HepG2 (cell line): ENCODE data around the gene CROCC. TPM values are rescaled to one million over a fixed set of nuclear protein-coding genes. Genes with fewer than 3 reads are reported as not detected.

Experiments
- ATF1 ChIP-seq: IDR thresholded peaks from 2 replicates; pipeline ENCODE4 v1.6.1; 2016; ENCODE audit warnings: mild to moderate bottlenecking, control low read depth
- BHLHE40 ChIP-seq: IDR thresholded peaks from 2 replicates; pipeline ENCODE4 v1.6.1; 2011; ENCODE audit warnings: low read length, improper control_type of control experiment
- E2F2 ChIP-seq: sonication (generic); formaldehyde crosslinking; IDR thresholded peaks from 2 replicates; pipeline ENCODE4 v1.4.0; 2020; ENCODE audit warnings: missing genetic modification reagents, borderline replicate concordance
- FOXC1 ChIP-seq: sonication (generic); formaldehyde crosslinking; IDR thresholded peaks from 2 replicates; pipeline ENCODE4 v1.8.0; 2022; ENCODE audit warnings: mild to moderate bottlenecking, missing genetic modification reagents, borderline replicate concordance
- GATAD1 ChIP-seq: IDR thresholded peaks from 2 replicates; pipeline ENCODE4 v1.6.1; 2016; ENCODE audit warnings: missing genetic modification reagents, missing compliant biosample characterization
- HNF1A ChIP-seq, 2 experiments: sonication (generic) in 1 of 2; formaldehyde crosslinking in 1 of 2; IDR thresholded peaks; 2 replicates each; pipeline versions ENCODE4 v1.4.0 to v1.6.1; 2016 to 2020; ENCODE audit warnings: borderline replicate concordance in 1 of 2, low read depth in 1 of 2, mild to moderate bottlenecking in 1 of 2, missing genetic modification reagents in 1 of 2
- KLF12 ChIP-seq: sonication (generic); formaldehyde crosslinking; IDR thresholded peaks from 2 replicates; pipeline ENCODE4 v1.4.0; 2020; ENCODE audit warnings: missing genetic modification reagents, borderline replicate concordance
- NONO ChIP-seq, 2 experiments: fragments of 450-650 bp in 1 of 2; sonication (generic) in 1 of 2; formaldehyde crosslinking in 1 of 2; IDR thresholded peaks in 1 of 2; conservative IDR thresholded peaks in 1 of 2; 2 replicates each; pipeline versions ENCODE4 v1.6.1 to v1.8.0; 2017 to 2022; ENCODE audit warnings: mild to moderate bottlenecking in 1 of 2, missing genetic modification reagents in 1 of 2, moderate library complexity in 1 of 2
- PHF5A ChIP-seq: IDR thresholded peaks from one replicate; pipeline ENCODE4 v1.6.1; 2018; ENCODE audit warnings: low read depth, missing genetic modification reagents; ENCODE audit not compliant: unreplicated experiment
- SOX6 ChIP-seq, 2 experiments: fragments of 450-650 bp in 1 of 2; sonication (generic) in 1 of 2; formaldehyde crosslinking in 1 of 2; IDR thresholded peaks; 2 replicates each; pipeline versions ENCODE4 v1.4.0 to v1.6.1; 2017 to 2020; ENCODE audit warnings: antibody characterized with exemption in 1 of 2, mild to moderate bottlenecking in 1 of 2, missing genetic modification reagents in 1 of 2
- SP2 ChIP-seq: sonication (generic); formaldehyde crosslinking; IDR thresholded peaks from 2 replicates; pipeline ENCODE4 v1.5.1; 2020; ENCODE audit warnings: mild to moderate bottlenecking, missing genetic modification reagents
- SPEN ChIP-seq: sonication (generic); formaldehyde crosslinking; IDR thresholded peaks from 2 replicates; pipeline ENCODE4 v1.5.1; 2020; ENCODE audit warnings: low read depth, mild to moderate bottlenecking, missing genetic modification reagents
- SRY ChIP-seq: sonication (generic); formaldehyde crosslinking; IDR thresholded peaks from 2 replicates; pipeline ENCODE4 v1.8.0; 2022; ENCODE audit warnings: mild to moderate bottlenecking, missing genetic modification reagents
- YY1 ChIP-seq: IDR thresholded peaks from 2 replicates; pipeline ENCODE4 v1.6.1; 2011; ENCODE audit warnings: low read length, low read depth, moderate library complexity, mild to moderate bottlenecking; ENCODE audit not compliant: insufficient read depth, insufficient replicate concordance
- ZBTB37 ChIP-seq: sonication (generic); formaldehyde crosslinking; IDR thresholded peaks from 2 replicates; pipeline ENCODE4 v1.4.0; 2020; ENCODE audit warnings: mild to moderate bottlenecking, missing genetic modification reagents
- ZBTB7A ChIP-seq: sonication (generic); formaldehyde crosslinking; IDR thresholded peaks from 2 replicates; pipeline ENCODE4 v1.8.0; 2022; ENCODE audit warnings: mild to moderate bottlenecking, missing genetic modification reagents
- ZEB1 ChIP-seq: IDR thresholded peaks from 2 replicates; pipeline ENCODE4 v1.6.1; 2012; ENCODE audit warnings: mild to moderate bottlenecking, low read depth, inconsistent platforms; ENCODE audit not compliant: insufficient replicate concordance
- ZMYM4 ChIP-seq: sonication (generic); formaldehyde crosslinking; IDR thresholded peaks from 2 replicates; pipeline ENCODE4 v1.8.1; 2023; ENCODE audit warnings: mild to moderate bottlenecking, missing genetic modification reagents
- ZNF143 ChIP-seq: sonication (generic); formaldehyde crosslinking; IDR thresholded peaks from 2 replicates; pipeline ENCODE4 v1.4.0; 2020; ENCODE audit warnings: missing genetic modification reagents
- ZNF326 ChIP-seq: sonication (generic); formaldehyde crosslinking; IDR thresholded peaks from 2 replicates; pipeline ENCODE4 v1.4.0; 2020; ENCODE audit warnings: missing genetic modification reagents, borderline replicate concordance
- ZNF713 ChIP-seq: sonication (generic); formaldehyde crosslinking; IDR thresholded peaks from 2 replicates; pipeline ENCODE4 v1.4.0; 2020; ENCODE audit warnings: mild to moderate bottlenecking, missing genetic modification reagents
- ZSCAN20 ChIP-seq: sonication (generic); formaldehyde crosslinking; IDR thresholded peaks from 2 replicates; pipeline ENCODE4 v1.4.0; 2020; ENCODE audit warnings: missing genetic modification reagents, mild to moderate bottlenecking, borderline replicate concordance
- polyA plus RNA-seq, 8 experiments: library from polyadenylated mRNA; depleted of rRNA in 3 of 8; stranded (reverse) in 7 of 8; unstranded in 1 of 8; fragments of >200 nt; fragmentation: Illumina TruSeq in 4 of 8; extraction: Trizol in 4 of 8; gene quantifications; 2 replicates each; pipeline versions ENCODE4 v1.2.1 to v1.2.3, GENCODE V29; 2011 to 2016; ENCODE audit warnings: low read depth in 4 of 8, missing spikeins in 1 of 8, mixed read lengths in 1 of 8; ENCODE audit not compliant: insufficient read depth in 1 of 8
- total RNA-seq, 5 experiments: library from RNA; depleted of rRNA; stranded (reverse); fragments of >200 nt; fragmentation: Illumina TruSeq; extraction: Trizol; gene quantifications; 2 replicates each; pipeline ENCODE4 v1.2.3, GENCODE V29; 2016; ENCODE audit warnings: low read depth in 1 of 5

The CROCC gene
- total and polyA plus RNA-seq, 2 of the 13 experiments (the other 11 are each of a cell fraction or from before 2014, with no cell fraction given): 7.8 to 15.5 TPM

- TF ChIP-seq FOXC1 (CRISPR knock-in tag): 0 out of 2 replicates have a peak, but pooled peaks have one; percentile 10
- 0 out of 2 replicates have a peak, but pooled peaks have one; percentile 1 for TF ChIP-seq SRY (CRISPR knock-in tag)
- 0 out of 2 replicates have a peak, but pooled peaks have one; percentile 38 for TF ChIP-seq ZBTB7A (CRISPR knock-in tag)
- TF ChIP-seq GATAD1 (CRISPR knock-in tag): peak; percentile 58; the same call in 1 of the 2 replicates
- TF ChIP-seq ZSCAN20: no peak
- no peak for TF ChIP-seq ZNF326 (CRISPR knock-in tag)
- no peak for TF ChIP-seq ZBTB37 (CRISPR knock-in tag)
- TF ChIP-seq ZMYM4 (CRISPR knock-in tag): peak; percentile 15; the same call in 1 of the 2 replicates
- TF ChIP-seq KLF12 (CRISPR knock-in tag): peak; percentile 14; the same call in 1 of the 2 replicates
- TF ChIP-seq BHLHE40: peak; percentile 17; the same call in 1 of the 2 replicates
- TF ChIP-seq YY1: no peak
- TF ChIP-seq ATF1 (CRISPR knock-in tag): peak; percentile 89
- peak; percentile 91 for TF ChIP-seq ZNF143 (CRISPR knock-in tag)
- TF ChIP-seq ZEB1: no peak
- 0 out of 2 replicates have a peak, but pooled peaks have one; percentile 19 for TF ChIP-seq ZNF713
- no peak for TF ChIP-seq E2F2
- TF ChIP-seq NONO (IDR thresholded peaks at IDR 0.05): no peak
- peak; percentile 57; the same call in 1 of the 2 replicates for TF ChIP-seq NONO (CRISPR knock-in tag; conservative IDR thresholded peaks at IDR 0.05)
- peak; percentile 8 for TF ChIP-seq PHF5A
- TF ChIP-seq HNF1A (IDR thresholded peaks at IDR 0.05; ENCODE audit: low read depth): no peak
- no peak for TF ChIP-seq HNF1A (CRISPR knock-in tag; IDR thresholded peaks at IDR 0.05; ENCODE audit: borderline replicate concordance)
- peak; percentile 62 for TF ChIP-seq SPEN
- TF ChIP-seq SOX6 (IDR thresholded peaks at IDR 0.05): no peak
- TF ChIP-seq SOX6 (CRISPR knock-in tag; IDR thresholded peaks at IDR 0.05): 0 out of 2 replicates have a peak, but pooled peaks have one; percentile 60
- peak; percentile 87 for TF ChIP-seq SP2 (CRISPR knock-in tag)
Observed at GRCh38 chr1:16904560-16905109, 17.1 kb upstream of the CROCC start (continued).
